ENCODE results near the gene SNX22.
"Not testable (repeated sequence)": the region's sequence is repeated elsewhere in the genome, so short reads cannot be mapped to it uniquely, and the experiment has no call there.

The SNX22 gene

DNA sequence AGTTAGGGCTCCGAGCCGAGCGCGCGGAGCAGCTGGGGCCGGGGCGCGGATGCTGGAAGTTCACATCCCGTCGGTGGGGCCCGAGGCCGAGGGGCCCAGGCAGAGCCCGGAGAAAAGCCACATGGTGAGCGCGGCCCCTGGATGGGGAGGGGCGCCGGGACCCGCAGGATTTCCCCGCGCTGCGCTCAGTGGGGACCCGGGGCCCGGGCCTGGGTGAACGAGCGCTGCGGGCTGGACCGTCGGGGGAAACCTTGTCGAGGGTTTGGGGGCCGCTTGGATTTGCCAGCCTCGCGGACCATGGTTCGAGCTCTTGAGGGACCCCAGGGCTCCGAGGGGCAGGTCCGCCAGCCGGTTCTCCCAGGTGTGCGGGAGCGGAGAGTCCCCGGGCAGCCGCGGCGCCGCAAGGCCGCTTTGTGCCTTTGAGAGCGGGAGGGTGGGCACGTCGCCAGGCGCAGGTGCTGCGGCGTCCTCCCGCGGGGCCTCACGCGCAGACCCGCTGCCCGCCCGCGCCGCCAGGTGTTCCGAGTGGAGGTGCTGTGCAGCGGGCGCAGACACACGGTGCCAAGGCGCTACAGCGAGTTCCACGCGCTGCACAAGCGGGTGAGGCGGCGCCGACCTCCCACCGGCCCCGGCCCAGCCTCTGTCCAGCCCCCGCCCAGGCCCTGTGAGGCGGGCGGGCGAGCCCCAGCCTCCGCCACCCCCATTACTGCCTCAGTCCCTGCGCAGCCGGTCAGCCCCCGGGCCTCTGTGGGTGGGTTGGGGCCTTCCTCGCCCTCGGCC, at the start of gene SNX22:
Gene SNX22 (plus strand): TSS at position 5 of the 780 bp plus-strand sequence. CDS start 45 bp downstream, at position 50.
- in situ Hi-C loops (cut with HindIII; ENCODE audit: low sequenced_read_pairs): no loop called here

DNA sequence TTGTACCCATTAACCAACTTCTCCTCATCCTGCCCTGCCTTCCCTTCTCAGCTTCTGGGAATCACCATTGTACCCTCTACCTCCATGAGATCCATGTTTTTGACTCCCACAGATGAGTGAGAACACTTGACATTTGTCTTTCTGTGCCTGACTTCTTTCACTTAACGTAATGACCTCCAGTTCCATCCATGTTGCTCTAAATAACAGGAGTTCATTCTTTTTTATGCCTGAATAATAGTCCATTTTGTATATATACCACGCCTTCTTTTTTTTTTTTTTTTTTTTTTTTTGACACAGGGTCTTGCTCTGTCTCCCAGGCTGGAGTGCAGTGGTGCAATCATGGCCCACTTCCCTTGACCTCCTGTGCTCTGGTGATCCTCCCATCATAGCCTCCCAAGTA, 49.0 kb upstream of the SNX22 start:
- in situ Hi-C loops (cut with HindIII; ENCODE audit: low sequenced_read_pairs): no loop called here

DNA sequence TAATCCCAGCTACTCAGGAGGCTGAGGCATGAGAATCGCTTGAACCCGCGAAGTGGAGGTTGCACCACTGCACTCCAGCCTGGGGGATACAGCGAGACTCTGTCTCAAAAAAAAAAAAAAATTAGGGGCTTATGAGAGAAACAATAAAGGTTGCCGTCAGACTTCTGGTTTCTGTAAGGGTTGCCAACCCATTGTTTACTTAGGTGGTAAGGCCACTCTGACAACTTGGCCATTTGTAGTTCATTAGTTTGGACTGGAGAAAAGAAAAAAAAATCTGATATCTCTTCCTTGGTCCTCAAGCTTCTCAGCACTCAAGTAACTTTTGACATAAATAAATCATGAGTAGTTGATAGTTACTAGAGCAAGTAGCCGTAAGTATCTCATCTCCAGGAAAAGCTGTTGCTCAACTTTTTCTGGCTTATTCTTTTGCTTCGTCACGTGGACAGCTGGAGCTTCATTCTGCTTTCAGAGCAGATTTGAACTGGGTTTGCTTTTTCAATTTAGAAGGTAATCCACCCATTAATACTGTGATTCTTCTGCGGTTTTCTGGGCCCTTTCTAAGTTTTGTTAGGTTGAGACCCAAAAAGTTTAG, 46.3 kb upstream of the SNX22 start:
- in situ Hi-C loops (cut with HindIII; ENCODE audit: low sequenced_read_pairs): no loop called here

DNA sequence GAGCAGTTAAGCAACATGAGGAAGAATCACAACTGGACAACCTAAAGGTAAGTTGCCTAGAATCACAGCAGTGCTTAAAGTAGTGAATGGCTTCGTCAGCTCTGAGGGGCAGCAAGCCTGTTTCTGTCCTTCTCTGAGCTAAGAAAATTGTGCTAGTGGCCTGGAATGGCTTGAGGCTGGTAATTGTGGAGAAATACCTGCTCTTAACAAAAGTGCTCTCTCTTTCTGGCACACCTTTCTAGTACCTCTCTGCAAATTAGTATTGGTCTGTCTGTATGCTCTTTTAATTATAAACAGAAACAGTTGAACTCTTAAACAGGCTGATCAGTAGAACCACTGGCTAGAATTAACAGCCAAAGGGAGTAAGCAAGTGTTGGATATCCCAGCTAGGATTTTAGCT, 44.2 kb upstream of the SNX22 start:
- in situ Hi-C loops (cut with HindIII; ENCODE audit: low sequenced_read_pairs): no loop called here

DNA sequence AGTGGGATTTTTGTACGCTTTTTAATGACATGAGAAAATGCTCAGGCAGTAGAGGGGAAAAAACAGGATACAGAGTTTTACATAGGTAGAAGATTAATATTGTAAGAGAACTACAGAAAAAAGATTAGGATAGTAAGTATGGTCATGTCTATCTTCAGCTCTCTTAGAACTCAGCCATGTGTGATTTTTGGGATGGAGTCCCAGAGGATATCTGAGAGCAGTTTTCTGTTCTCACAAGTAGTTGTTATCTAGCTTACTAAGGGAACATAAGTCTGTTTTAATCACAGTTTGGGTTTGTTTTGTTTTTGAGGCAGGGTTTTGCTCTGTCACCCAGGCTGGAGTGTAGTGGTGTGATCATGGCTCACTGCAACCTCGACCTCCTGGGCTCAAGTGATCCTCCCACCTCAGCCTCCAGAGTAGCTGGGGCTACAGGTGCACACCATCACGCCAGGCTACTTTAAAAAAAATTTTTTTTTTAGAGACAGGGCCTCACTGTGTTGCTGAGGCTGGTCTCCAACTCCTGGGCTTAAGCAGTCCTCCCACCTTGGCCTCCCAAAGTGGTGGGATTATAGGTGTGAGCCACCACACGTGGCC, 41.3 kb upstream of the SNX22 start:
- in situ Hi-C loops (cut with HindIII; ENCODE audit: low sequenced_read_pairs): not testable (repeated sequence)

DNA sequence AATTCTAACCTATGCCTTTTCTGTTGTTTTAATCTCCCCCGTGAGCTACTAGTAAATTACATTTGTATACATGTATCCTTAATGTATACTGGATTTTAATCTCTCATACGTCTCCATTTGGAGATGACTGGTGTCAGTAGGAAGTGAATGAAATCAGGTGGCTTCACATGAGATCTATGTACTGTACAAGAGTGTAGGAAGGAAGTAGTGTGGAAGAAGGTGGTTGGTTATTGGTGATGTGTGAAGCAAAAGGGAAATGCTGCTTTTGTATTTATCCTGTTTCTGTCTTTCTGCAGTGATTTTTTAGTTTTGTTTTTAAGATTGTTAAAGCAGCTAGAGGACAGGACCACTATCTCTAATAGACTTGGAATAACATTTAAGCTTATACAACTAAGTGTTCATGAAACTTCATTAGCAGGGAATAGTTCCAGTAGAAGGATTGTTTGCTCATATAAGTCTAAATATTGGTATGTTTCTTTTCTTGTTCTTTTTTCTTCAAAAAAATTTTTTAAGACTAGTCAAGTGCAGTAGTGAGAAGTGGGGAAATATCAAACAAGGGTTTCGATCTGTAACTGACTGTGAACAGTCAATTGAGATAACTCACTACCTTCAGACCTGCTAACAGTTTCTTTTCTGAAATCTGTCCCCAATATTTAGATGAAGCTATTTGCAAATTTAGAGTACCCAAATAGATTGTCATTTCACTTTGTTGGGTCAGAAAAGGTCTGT, 40.4 kb upstream of the SNX22 start:
- in situ Hi-C loops (cut with HindIII; ENCODE audit: low sequenced_read_pairs): no loop called here

DNA sequence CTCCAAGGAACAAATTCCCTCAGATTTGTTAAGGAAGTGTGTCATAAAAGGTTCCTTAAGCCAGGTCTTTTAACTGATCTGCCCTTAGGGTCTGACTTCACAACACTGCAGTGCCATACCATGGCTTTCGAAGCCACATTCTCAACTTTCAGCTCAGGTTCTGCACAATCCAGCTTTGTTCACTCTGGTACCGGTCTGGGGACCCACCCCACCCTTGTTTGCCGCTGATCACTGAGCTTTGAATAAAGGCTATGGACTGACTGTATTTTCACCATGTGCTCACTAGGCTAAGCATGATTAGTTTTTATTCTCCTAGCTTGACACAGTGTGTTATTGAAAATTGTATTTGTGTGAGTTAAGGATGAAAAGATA, 39.9 kb upstream of the SNX22 start:
- in situ Hi-C loops (cut with HindIII; ENCODE audit: low sequenced_read_pairs): no loop called here

- in situ Hi-C loops (cut with HindIII; ENCODE audit: low sequenced_read_pairs): no loop called here
These were observed 39.3 kb upstream of the SNX22 start for GRCh38 chr15:64112073-64112772.

GRCh38 chr15:64112904-64113303, 38.6 kb upstream of the SNX22 start:
- in situ Hi-C loops (cut with HindIII; ENCODE audit: low sequenced_read_pairs): no loop called here

- in situ Hi-C loops (cut with HindIII; ENCODE audit: low sequenced_read_pairs): no loop called here
These were observed 33.6 kb upstream of the SNX22 start for GRCh38 chr15:64117759-64118487.

- in situ Hi-C loops (cut with HindIII; ENCODE audit: low sequenced_read_pairs): not testable (repeated sequence)
These were observed 31.2 kb upstream of the SNX22 start for GRCh38 chr15:64120322-64120721.

- in situ Hi-C loops (cut with HindIII; ENCODE audit: low sequenced_read_pairs): no loop called here
These were observed 29.9 kb upstream of the SNX22 start for GRCh38 chr15:64121614-64122013.

GRCh38 chr15:64122444-64122843, 29.1 kb upstream of the SNX22 start:
- in situ Hi-C loops (cut with HindIII; ENCODE audit: low sequenced_read_pairs): no loop called here

DNA sequence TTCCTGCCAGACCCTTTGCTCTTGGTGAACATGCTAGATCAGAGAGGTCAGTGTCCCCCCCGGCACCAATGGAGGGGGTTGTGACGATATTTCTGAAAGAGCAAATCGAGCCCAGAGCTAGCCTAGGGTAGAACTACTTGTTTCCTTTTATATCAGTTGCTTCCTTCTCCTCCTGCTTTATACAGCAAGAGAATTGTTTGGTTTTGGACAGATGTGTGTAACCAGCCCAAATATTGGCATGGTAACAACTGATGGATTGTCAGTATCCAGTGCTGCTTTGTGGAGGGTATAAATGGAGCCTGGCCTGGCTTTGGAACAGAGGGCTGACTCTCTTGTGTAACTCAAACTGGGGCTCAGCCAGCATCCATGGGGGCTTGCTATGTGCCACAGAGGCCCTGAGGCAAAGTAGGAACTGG, 28.6 kb upstream of the SNX22 start:
- in situ Hi-C loops (cut with HindIII; ENCODE audit: low sequenced_read_pairs): no loop called here

DNA sequence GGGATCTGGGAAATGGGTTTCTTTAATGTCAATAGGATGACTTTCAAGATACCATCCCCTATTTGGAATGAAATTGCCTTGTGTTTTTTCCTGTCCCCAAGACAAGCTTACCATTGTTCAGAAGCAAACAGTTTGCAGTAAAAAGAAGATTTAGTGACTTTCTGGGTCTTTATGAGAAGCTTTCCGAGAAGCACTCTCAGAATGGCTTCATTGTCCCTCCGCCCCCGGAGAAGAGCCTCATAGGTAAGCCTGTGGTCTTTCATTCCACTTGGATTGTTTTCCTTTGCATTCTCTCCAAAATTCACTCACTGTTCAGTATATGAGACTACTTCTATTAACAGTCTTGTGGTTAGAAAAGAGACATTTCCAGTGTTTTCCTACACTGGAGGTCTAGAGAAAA, 25.6 kb upstream of the SNX22 start:
- in situ Hi-C loops (cut with HindIII; ENCODE audit: low sequenced_read_pairs): no loop called here

GRCh38 chr15:64127521-64128270, 23.8 kb upstream of the SNX22 start:
- in situ Hi-C loops (cut with HindIII; ENCODE audit: low sequenced_read_pairs): no loop called here

DNA sequence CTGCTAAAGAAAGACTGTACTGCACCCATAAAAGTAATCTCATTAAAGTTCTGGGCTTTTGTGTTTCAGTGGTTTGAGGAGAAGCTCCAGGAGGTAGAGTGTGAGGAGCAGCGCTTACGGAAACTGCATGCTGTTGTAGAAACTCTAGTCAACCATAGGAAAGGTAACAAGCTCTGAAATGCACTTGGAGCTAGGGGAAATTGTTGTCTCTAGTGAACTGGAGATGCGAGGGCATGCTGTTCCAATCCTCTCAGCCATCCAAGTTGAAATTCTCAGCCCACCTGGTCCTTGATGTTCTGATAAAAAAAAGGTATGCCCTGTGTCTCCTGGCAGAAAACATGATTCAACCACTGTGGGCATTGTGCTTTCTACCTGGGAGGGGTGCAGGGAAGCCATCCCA, 21.4 kb upstream of the SNX22 start:
- in situ Hi-C loops (cut with HindIII; ENCODE audit: low sequenced_read_pairs): loop anchor here (5.0 kb wide), 1 partner anchor 52 kb away; no protein-coding TSS in a partner anchor

DNA sequence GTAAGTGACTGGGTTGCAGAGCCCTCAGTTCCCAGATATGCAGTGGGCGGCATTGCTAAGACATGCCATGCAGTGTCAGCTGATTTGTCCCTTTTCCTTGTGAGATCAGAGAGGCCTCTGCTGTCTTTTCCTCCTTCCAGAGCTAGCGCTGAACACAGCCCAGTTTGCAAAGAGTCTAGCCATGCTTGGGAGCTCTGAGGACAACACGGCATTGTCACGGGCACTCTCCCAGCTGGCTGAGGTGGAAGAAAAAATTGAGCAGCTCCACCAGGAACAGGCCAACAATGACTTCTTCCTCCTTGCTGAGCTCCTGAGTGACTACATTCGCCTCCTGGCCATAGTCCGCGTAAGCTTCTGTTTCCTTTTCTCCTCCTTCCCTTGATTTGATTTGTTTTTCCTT, 20.0 kb upstream of the SNX22 start:
- in situ Hi-C loops (cut with HindIII; ENCODE audit: low sequenced_read_pairs): loop anchor here (5.0 kb wide), 1 partner anchor 51 kb away; no protein-coding TSS in a partner anchor

GRCh38 chr15:64132217-64132616, 19.3 kb upstream of the SNX22 start:
- in situ Hi-C loops (cut with HindIII; ENCODE audit: low sequenced_read_pairs): loop anchor here (5.0 kb wide), 1 partner anchor 50 kb away; no protein-coding TSS in a partner anchor

Data from endothelial cell of hepatic sinusoid (primary cell).